ENCODE measurements around the gene ERVW-1.

DNA sequence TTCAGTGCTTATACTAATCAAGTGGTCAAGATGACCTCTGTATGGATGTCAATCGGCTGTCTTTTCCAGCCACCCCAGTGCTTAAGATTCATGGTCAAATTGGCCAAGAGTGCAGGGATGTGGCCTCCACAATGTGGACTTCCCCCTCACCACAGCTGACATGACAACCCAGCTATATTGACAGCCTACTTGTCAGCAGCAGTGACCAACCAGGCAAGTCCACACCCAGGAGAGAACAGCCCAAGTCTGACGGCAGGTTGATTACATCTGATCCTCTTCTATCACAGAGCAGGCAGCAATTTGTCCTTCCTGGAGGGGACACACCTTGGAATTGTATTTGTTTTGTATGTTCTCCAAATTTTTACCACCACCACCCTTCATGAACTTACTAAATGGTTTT lies 8.2 kb upstream of the ERVW-1 start:
- TF ChIP-seq, protein P1, sequence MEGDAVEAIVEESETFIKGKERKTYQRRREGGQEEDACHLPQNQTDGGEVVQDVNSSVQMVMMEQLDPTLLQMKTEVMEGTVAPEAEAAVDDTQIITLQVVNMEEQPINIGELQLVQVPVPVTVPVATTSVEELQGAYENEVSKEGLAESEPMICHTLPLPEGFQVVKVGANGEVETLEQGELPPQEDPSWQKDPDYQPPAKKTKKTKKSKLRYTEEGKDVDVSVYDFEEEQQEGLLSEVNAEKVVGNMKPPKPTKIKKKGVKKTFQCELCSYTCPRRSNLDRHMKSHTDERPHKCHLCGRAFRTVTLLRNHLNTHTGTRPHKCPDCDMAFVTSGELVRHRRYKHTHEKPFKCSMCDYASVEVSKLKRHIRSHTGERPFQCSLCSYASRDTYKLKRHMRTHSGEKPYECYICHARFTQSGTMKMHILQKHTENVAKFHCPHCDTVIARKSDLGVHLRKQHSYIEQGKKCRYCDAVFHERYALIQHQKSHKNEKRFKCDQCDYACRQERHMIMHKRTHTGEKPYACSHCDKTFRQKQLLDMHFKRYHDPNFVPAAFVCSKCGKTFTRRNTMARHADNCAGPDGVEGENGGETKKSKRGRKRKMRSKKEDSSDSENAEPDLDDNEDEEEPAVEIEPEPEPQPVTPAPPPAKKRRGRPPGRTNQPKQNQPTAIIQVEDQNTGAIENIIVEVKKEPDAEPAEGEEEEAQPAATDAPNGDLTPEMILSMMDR (IDR thresholded peaks at IDR 0.05): no peak
- TF ChIP-seq POLR2A (IDR thresholded peaks at IDR 0.05): no peak
